ENCODE results near the gene WWC1. TPM values are rescaled to one million over a fixed set of nuclear protein-coding genes. Genes with fewer than 3 reads are reported as not detected.
"Not testable (repeated sequence)": the region's sequence is repeated elsewhere in the genome, so short reads cannot be mapped to it uniquely, and the experiment has no call there.

Gene WWC1
- total RNA-seq, 1 donor from 2014 or later: 1.5 TPM

DNA sequence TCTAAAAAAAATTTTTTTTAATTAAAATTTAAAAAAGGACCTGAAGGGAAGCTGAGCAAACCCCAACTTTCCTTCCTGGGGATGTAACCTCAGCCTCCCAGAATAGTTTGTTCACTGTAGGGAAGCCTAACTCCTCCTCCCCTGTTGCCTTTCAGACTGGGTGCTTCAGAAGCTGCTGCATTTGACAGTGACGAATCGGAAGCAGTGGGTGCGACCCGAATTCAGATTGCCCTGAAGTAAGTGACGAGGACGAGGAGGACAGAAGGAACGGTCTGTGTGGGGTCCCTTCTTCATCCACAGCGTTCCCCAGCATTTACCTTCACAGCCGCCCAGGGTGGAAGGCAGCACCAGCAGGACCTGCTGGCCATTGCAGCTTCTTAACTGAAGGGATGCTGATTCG lies 137.1 kb downstream of the WWC1 start:
- DNase-seq: no peak
- no peak overlapping the region for H3K27ac Mint-ChIP-seq (ENCODE audit: unreplicated experiment)
- H3K4me1 Mint-ChIP-seq (ENCODE audit: low read depth, unreplicated experiment): peaks cover 9% of the 10 kb centered on the region
- H3K36me3 Mint-ChIP-seq (ENCODE audit: unreplicated experiment): no peaks in the 10 kb centered on the region
- peaks cover 3% of the 10 kb centered on the region for H3K9me3 Mint-ChIP-seq (ENCODE audit: unreplicated experiment)
- TF ChIP-seq, protein P1, sequence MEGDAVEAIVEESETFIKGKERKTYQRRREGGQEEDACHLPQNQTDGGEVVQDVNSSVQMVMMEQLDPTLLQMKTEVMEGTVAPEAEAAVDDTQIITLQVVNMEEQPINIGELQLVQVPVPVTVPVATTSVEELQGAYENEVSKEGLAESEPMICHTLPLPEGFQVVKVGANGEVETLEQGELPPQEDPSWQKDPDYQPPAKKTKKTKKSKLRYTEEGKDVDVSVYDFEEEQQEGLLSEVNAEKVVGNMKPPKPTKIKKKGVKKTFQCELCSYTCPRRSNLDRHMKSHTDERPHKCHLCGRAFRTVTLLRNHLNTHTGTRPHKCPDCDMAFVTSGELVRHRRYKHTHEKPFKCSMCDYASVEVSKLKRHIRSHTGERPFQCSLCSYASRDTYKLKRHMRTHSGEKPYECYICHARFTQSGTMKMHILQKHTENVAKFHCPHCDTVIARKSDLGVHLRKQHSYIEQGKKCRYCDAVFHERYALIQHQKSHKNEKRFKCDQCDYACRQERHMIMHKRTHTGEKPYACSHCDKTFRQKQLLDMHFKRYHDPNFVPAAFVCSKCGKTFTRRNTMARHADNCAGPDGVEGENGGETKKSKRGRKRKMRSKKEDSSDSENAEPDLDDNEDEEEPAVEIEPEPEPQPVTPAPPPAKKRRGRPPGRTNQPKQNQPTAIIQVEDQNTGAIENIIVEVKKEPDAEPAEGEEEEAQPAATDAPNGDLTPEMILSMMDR (IDR thresholded peaks at IDR 0.05; ENCODE audit: partially characterized antibody, unreplicated experiment): no peak
- H3K4me3 Mint-ChIP-seq (ENCODE audit: unreplicated experiment): no peak overlapping the region
- peaks cover 8% of the 10 kb centered on the region for H3K27me3 Mint-ChIP-seq (ENCODE audit: unreplicated experiment)

DNA sequence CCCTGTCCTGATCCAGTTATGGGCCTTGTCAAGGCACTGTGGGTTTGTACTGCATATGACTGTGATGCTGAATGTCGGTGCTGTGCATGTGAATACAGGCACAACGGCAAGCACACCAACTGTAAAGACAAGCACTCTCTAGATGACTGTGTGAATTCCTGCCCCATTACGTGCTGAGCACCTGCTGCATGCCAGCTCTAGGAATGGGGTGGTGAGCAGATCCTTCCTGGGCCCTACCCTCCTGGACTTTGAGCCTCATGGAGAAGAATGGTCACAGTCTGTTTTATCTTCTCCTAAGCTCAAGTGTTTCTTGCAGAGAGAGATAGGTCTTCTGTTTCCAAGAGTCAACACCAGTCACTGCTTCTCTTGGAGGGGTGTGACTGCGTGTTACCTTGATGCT lies 138.9 kb downstream of the WWC1 start:
- no peak for DNase-seq
- Mint-ChIP-seq H3K36me3 (ENCODE audit: unreplicated experiment) (no peaks in the 10 kb centered on the region), H3K4me1 (ENCODE audit: low read depth, unreplicated experiment) (peaks cover 9% of the 10 kb centered on the region), H3K9me3 (ENCODE audit: unreplicated experiment) (peaks cover 5% of the 10 kb centered on the region), H3K27ac (ENCODE audit: unreplicated experiment) (no peak overlapping the region), H3K4me3 (ENCODE audit: unreplicated experiment) (no peak overlapping the region), H3K27me3 (ENCODE audit: unreplicated experiment) (peaks cover 12% of the 10 kb centered on the region)
- TF ChIP-seq, protein P1 (IDR thresholded peaks at IDR 0.05; ENCODE audit: partially characterized antibody, unreplicated experiment): no peak

DNA sequence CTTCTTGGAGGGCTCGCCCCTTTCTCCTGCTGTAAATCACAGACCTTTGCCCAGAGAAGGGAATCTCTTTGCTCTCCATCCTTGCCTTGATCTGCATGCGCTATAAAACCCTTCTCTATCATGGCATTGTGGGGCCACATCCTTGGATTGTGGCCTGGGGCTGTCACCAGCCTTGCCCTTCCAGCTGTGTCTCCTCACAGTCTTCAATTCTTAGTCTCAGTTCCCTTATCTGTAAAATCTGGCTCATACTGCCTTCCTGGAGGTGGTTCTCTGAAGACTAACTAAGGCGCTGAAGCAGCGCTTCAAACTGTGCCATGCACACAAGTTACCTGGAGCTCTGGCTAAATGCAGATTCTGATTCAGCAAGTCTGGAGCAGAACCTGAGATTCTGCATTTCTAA lies 141.5 kb downstream of the WWC1 start:
- TF ChIP-seq, protein P1 (IDR thresholded peaks at IDR 0.05; ENCODE audit: partially characterized antibody, unreplicated experiment): no peak
- H3K27ac Mint-ChIP-seq (ENCODE audit: unreplicated experiment): no peak overlapping the region
- peaks cover 2% of the 10 kb centered on the region for H3K9me3 Mint-ChIP-seq (ENCODE audit: unreplicated experiment)
- H3K4me1 Mint-ChIP-seq (ENCODE audit: low read depth, unreplicated experiment): no peaks in the 10 kb centered on the region
- H3K36me3 Mint-ChIP-seq (ENCODE audit: unreplicated experiment): peaks cover 5% of the 10 kb centered on the region
- H3K27me3 Mint-ChIP-seq (ENCODE audit: unreplicated experiment): peaks cover 6% of the 10 kb centered on the region
- H3K4me3 Mint-ChIP-seq (ENCODE audit: unreplicated experiment): no peak overlapping the region
- DNase-seq: no peak

DNA sequence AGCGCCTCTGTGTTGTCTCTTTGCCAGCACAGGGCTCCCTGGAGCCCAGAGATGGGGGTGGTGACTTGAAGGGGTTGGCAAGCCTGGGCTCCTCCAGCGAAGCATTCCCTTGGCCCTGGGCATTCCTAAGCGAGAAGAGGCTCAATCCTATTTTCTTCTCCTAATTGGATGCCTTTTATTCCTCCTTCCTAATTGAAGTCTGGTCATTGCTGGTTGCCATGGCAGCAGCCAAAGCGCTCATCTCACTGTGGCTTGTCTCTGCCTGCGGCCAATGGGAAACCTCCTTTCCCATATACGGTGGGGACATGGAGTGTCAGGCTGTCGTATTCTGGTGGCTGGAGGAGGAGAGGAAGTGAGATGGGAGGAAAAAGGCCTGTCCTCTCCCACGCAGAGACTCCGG lies 142.6 kb downstream of the WWC1 start:
- peaks cover 2% of the 10 kb centered on the region for H3K9me3 Mint-ChIP-seq (ENCODE audit: unreplicated experiment)
- no peaks in the 10 kb centered on the region for H3K4me1 Mint-ChIP-seq (ENCODE audit: low read depth, unreplicated experiment)
- peak; percentile 56 for DNase-seq
- H3K27ac Mint-ChIP-seq (ENCODE audit: unreplicated experiment): no peak overlapping the region
- H3K27me3 Mint-ChIP-seq (ENCODE audit: unreplicated experiment): peaks cover 5% of the 10 kb centered on the region
- peaks cover 5% of the 10 kb centered on the region for H3K36me3 Mint-ChIP-seq (ENCODE audit: unreplicated experiment)
- H3K4me3 Mint-ChIP-seq (ENCODE audit: unreplicated experiment): no peak overlapping the region
- TF ChIP-seq, protein P1 (IDR thresholded peaks at IDR 0.05; ENCODE audit: partially characterized antibody, unreplicated experiment): no peak

DNA sequence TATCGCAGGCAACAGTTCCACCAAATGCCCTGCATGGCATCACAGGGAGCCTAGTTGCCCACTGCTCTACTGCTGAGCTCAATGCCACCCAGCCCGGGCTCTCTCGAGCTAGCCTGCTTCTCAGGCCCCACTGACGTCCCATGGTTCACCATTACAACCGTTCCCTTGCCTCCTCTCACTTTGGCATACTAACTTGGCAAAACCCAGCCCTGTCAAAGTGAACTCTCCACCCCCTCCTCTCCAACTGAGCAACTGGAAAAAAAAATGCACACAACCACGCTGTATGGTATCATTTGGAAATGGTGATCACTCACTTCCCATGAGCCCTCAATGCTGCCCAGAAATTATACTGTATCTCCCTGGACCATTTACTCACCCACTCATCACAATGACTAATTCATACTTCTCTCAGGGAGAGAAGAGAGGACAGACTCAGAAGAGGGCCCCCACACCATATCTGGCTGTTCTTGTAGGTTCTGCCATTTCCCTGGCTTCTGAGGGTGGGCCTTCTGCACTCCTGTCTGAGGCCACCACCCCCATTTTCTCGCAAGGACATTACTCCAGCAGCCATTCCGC lies 143.4 kb downstream of the WWC1 start:
- no peak for DNase-seq
- no peaks in the 10 kb centered on the region for H3K4me1 Mint-ChIP-seq (ENCODE audit: low read depth, unreplicated experiment)
- H3K9me3 Mint-ChIP-seq (ENCODE audit: unreplicated experiment): peaks cover 2% of the 10 kb centered on the region
- no peak overlapping the region for H3K27ac Mint-ChIP-seq (ENCODE audit: unreplicated experiment)
- H3K4me3 Mint-ChIP-seq (ENCODE audit: unreplicated experiment): no peak overlapping the region
- peaks cover 5% of the 10 kb centered on the region for H3K36me3 Mint-ChIP-seq (ENCODE audit: unreplicated experiment)
- H3K27me3 Mint-ChIP-seq (ENCODE audit: unreplicated experiment): peaks cover 4% of the 10 kb centered on the region
- TF ChIP-seq, protein P1 (IDR thresholded peaks at IDR 0.05; ENCODE audit: partially characterized antibody, unreplicated experiment): no peak

DNA sequence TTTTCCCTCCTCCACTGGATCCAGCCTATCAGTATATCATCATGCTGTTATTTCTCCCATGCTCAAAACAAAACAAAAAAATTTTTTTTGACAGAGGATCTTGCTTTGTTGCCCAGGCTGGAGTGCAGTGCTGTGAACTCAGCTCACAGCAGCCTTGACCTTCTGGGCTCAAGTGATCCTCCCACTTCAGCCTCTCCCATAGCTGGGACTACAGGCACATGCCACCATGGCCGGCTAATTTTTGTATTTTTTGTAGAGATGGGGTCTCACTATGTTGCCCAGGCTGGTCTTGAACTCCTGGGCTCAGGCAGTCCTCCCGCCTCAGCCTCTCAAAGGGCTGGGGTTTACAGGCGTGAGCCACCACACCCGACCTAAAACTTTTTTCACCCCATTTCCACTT lies 143.9 kb downstream of the WWC1 start:
- DNase-seq; H3K9me3 Mint-ChIP-seq (ENCODE audit: unreplicated experiment); H3K4me3 Mint-ChIP-seq (ENCODE audit: unreplicated experiment); H3K36me3 Mint-ChIP-seq (ENCODE audit: unreplicated experiment); H3K27ac Mint-ChIP-seq (ENCODE audit: unreplicated experiment); H3K4me1 Mint-ChIP-seq (ENCODE audit: low read depth, unreplicated experiment); H3K27me3 Mint-ChIP-seq (ENCODE audit: unreplicated experiment): not testable (repeated sequence)

Measured in glutamatergic neuron (in vitro differentiated cells).